ENCODE data around the gene MARCHF6.

DNA sequence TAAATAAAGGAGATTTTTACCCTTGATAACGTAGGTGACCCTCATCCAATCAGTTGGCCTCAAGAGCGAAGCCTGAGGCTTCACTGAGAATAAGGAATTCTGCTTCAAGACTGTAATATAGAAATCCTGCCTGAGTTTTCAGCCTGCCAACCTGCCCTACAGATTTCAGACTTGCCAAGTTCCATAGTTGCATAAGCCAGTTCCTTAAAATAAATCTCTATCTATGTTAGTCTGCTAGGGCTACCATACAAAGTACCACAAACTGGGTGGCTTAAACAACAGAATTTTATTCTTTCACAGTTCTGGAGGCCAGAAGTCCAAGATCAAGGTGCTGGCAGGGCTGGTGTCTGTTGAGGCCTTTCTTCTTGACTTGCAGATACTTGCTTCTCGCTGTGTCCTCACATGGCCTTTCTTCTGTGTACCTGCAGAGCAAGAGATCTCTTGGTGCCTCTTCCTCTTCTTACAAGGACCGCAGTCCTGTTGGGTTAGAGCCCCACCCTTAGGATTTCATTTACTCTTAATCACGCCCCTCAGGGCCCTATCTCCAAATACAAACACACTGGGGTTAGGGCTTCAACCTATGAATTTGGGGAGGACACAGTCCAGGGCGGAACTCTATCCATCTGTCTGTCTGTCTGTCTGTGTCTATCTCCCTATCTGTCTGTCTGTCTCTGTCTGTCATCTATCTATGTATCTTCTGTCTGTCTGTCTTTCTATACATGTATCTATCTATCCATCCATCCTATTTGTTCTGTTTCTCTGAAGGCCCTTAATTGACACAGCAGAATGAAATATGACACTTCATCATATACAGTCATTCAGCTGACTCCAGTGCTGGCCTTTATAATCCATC lies 28.8 kb upstream of the MARCHF6 start:
- no peak for TF ChIP-seq POLR2AphosphoS5 (IDR thresholded peaks at IDR 0.05; ENCODE audit: low read depth, low read length)
- TF ChIP-seq, protein P1, sequence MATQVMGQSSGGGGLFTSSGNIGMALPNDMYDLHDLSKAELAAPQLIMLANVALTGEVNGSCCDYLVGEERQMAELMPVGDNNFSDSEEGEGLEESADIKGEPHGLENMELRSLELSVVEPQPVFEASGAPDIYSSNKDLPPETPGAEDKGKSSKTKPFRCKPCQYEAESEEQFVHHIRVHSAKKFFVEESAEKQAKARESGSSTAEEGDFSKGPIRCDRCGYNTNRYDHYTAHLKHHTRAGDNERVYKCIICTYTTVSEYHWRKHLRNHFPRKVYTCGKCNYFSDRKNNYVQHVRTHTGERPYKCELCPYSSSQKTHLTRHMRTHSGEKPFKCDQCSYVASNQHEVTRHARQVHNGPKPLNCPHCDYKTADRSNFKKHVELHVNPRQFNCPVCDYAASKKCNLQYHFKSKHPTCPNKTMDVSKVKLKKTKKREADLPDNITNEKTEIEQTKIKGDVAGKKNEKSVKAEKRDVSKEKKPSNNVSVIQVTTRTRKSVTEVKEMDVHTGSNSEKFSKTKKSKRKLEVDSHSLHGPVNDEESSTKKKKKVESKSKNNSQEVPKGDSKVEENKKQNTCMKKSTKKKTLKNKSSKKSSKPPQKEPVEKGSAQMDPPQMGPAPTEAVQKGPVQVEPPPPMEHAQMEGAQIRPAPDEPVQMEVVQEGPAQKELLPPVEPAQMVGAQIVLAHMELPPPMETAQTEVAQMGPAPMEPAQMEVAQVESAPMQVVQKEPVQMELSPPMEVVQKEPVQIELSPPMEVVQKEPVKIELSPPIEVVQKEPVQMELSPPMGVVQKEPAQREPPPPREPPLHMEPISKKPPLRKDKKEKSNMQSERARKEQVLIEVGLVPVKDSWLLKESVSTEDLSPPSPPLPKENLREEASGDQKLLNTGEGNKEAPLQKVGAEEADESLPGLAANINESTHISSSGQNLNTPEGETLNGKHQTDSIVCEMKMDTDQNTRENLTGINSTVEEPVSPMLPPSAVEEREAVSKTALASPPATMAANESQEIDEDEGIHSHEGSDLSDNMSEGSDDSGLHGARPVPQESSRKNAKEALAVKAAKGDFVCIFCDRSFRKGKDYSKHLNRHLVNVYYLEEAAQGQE (IDR thresholded peaks at IDR 0.05; ENCODE audit: insufficient read depth in 1 of 2, low read depth in 2 of 2, low read length in 2 of 2), result no peak
- TF ChIP-seq SIN3A (IDR thresholded peaks at IDR 0.05; ENCODE audit: borderline replicate concordance, insufficient read depth, low read length), result no peak
- no peak for TF ChIP-seq TAF1 (IDR thresholded peaks at IDR 0.05; ENCODE audit: borderline replicate concordance, insufficient read depth, low read length)
